ENCODE measurements around the gene SLC23A2.

Gene SLC23A2

DNA sequence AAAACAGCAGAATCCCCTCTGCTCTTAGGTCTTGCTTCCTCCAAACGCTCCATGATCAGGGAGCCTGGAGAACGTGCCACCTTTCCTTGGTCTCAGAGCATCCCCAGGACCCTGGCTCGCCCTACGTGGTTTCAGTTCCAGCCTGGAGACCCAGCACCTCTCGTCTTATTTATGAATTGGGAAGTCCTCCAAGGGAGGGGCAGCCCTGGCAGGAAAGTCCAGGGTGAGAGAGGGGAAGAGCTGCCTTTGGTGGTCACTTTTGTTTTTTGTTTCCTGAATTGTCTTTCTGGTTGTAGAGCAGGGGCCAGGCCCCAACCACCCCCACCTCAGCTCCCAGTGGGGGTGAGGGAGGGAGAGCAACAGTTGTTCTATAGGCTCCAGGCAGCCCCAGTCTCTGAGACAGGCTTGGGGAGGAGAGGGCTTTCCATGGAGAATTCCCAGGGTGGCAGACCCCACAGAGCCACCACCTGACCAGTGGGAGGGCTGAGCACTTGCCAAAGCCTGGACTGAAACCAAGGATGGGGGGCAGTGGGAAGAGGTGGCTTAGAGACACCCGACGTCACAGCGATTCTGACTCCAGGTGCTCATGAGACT is 190.8 kb downstream of the SLC23A2 start:
- no peak for DNase-seq

- DNase-seq = no peak
Observed at GRCh38 chr20:4809707-4810106, 191.6 kb downstream of the SLC23A2 start.

DNA sequence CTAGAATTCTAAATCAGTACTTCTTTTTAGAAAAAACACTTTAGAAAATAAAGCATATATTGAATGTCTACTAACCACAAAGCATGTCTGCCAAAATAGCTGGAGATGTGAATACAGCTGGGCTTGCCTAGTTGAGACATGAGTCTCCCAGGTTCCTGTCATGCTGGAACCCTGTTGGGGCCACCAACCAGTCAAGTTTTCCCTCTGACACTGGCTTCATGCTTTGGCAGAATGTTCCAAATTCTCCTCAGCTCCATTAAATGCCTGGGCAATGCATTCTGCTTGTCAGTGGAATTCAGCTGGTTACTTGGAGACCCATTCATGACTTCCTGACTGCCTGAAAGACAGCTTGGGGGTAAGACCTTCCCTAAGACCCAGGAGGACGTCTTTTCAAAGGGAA is 192.4 kb downstream of the SLC23A2 start:
- no peak for DNase-seq

- DNase-seq = no peak
Observed at GRCh38 chr20:4805663-4806449, 195.5 kb downstream of the SLC23A2 start.

- DNase-seq = peak; percentile 23
Observed at GRCh38 chr20:4802527-4802926, 198.8 kb downstream of the SLC23A2 start.
